ENCODE measurements around the gene XCL1.

The XCL1 gene

DNA sequence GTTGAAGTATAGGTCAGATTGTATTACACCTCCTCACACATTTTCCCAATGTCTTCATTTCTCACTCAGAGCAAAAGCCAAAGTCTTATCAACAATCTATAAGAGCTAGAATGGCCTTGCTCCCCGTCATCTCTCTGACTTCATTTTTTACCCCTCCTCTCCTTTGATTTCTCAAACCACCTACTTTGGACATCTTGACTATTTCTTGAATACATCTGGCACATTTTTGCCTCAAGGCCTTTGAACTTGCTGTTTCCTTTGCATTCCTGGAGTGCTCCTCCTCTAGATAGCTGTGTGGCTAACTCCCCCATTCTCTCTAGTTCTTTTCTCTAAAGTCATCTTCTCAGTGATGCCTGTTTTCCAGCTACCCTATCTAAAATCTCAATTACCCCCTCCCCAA, 25.4 kb upstream of the XCL1 start:
- no peak overlapping the region for H3K4me3 ChIP-seq (ENCODE audit: low read depth in 1 of 2, low read length in 1 of 2)
- H3K9me3 ChIP-seq, result no peaks in the 10 kb centered on the region
- no peaks in the 10 kb centered on the region for H3K4me1 ChIP-seq (ENCODE audit: control insufficient read depth in 1 of 2, insufficient read depth in 1 of 2, low read depth in 1 of 2, low read length in 1 of 2)
- no peak for TF ChIP-seq CTCF (IDR thresholded peaks at IDR 0.05)
- H3K36me3 ChIP-seq, result no peaks in the 10 kb centered on the region
- no peaks in the 10 kb centered on the region for H3K27me3 ChIP-seq
- H3K27ac ChIP-seq, result no peak overlapping the region

DNA sequence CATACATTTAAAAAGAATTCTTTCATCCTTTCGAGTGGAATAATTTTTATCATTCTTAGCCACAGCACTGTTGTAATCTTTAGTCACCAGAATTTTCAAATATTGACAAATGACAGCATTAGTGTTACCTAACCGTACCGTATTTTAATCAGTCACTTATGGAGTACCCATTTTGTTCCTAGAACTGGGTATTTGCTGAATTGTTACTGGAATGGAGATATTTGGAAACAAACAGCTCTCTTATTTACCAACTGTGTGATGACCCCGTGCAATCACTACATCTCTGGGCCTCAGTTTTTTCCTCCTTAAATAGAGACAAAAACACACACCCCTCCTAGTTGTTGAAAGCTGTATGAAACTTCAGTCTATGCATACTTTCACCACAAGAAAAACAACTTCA, 24.7 kb upstream of the XCL1 start:
- H3K9me3 ChIP-seq, result no peaks in the 10 kb centered on the region
- H3K4me3 ChIP-seq (ENCODE audit: low read depth in 1 of 2, low read length in 1 of 2), result no peak overlapping the region

DNA sequence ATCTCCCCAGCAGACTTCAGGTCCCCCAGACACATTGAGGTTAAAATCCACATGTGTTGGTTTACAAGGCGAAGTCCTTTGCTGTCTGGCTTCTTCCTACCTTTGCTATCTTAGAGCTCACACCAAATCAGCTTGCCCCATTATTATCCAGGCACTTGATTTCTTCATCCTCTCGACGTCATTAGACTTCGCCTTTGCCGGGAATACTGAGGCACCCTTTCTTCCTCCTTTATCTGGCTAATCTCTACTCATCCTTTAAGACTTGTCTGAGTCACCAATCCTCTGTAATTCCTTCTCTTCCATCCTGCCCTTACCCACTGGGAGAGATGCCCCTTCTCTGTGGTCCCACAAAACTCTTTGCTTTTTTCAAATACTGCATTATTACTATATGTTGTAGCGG, 23.4 kb upstream of the XCL1 start:
- H3K27me3 ChIP-seq, result no peaks in the 10 kb centered on the region
- H3K4me3 ChIP-seq (ENCODE audit: low read depth in 1 of 2, low read length in 1 of 2), result no peak overlapping the region
- H3K9me3 ChIP-seq, result no peaks in the 10 kb centered on the region
- H3K4me1 ChIP-seq (ENCODE audit: control insufficient read depth in 1 of 2, insufficient read depth in 1 of 2, low read depth in 1 of 2, low read length in 1 of 2), result no peaks in the 10 kb centered on the region
- no peak for TF ChIP-seq CTCF (IDR thresholded peaks at IDR 0.05)
- no peaks in the 10 kb centered on the region for H3K36me3 ChIP-seq
- H3K27ac ChIP-seq, result no peak overlapping the region

More for the DNA sequence above, 24.7 kb upstream of the XCL1 start:
- Histone ChIP-seq H3K4me1 (ENCODE audit: control insufficient read depth in 1 of 2, insufficient read depth in 1 of 2, low read depth in 1 of 2, low read length in 1 of 2) (no peaks in the 10 kb centered on the region), H3K36me3 (no peaks in the 10 kb centered on the region), H3K27ac (no peak overlapping the region), H3K27me3 (no peaks in the 10 kb centered on the region)
- no peak for TF ChIP-seq CTCF (IDR thresholded peaks at IDR 0.05)

DNA sequence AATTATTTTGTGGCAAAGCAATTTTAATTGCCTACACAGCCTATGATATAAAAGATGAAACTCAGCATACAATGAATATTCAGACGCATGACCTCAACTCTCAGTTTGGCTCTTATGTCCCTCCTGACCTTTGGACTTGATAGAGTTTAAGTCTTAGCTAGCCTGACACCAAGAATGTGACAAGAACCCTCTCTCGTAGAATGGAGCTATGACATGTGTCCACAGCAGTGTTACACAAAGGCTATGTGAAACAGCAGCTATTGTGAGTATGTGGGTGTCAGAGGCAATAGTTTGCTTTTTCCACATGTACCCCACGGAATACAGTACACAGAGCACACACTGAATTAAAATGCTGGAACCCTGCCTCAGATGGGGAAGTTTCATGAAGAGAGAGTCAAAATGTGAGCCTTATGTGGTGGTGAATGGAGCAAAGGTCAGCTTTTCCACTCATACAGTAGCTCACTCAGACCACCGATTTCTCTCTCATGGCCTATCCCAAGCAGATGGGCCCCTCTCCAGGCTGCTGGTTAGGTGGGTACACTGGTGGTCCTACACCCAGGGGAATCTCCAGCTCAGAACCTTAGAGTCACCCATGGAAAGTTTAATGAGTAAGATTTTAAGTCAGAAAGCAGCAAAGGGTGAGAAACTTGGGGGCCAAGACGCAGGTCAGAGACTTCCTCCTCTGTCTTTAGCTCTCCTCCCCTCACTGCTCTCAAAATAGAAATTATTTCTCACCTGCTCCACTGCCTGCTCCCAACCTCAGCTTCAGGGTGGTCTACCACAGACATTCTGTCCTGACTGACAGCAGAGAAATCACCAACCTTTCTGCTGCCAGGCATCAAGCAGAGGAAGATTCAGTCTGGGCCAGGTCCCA, 22.5 kb upstream of the XCL1 start:
- no peaks in the 10 kb centered on the region for H3K9me3 ChIP-seq
- H3K4me3 ChIP-seq (ENCODE audit: low read depth in 1 of 2, low read length in 1 of 2), result no peak overlapping the region
- no peaks in the 10 kb centered on the region for H3K4me1 ChIP-seq (ENCODE audit: control insufficient read depth in 1 of 2, insufficient read depth in 1 of 2, low read depth in 1 of 2, low read length in 1 of 2)
- TF ChIP-seq CTCF (IDR thresholded peaks at IDR 0.05), result no peak
- no peaks in the 10 kb centered on the region for H3K27me3 ChIP-seq
- no peaks in the 10 kb centered on the region for H3K36me3 ChIP-seq
- H3K27ac ChIP-seq, result no peak overlapping the region

GRCh38 chr1:168554603-168555483, 21.6 kb upstream of the XCL1 start:
- Histone ChIP-seq H3K9me3 (no peaks in the 10 kb centered on the region), H3K36me3 (no peaks in the 10 kb centered on the region), H3K27me3 (no peaks in the 10 kb centered on the region), H3K4me3 (ENCODE audit: low read depth in 1 of 2, low read length in 1 of 2) (no peak overlapping the region), H3K4me1 (ENCODE audit: control insufficient read depth in 1 of 2, insufficient read depth in 1 of 2, low read depth in 1 of 2, low read length in 1 of 2) (no peaks in the 10 kb centered on the region), H3K27ac (no peak overlapping the region)
- TF ChIP-seq CTCF (IDR thresholded peaks at IDR 0.05), result no peak

Measured in neutrophil (primary cell).